A673 (cell line): ENCODE measurements around the gene ADD3. TPM values are rescaled to one million over a fixed set of nuclear protein-coding genes. Genes with fewer than 3 reads are reported as not detected.

Experiments
- BruUV-seq: library from RNA; stranded (reverse); fragments of 400-500 nt; replicated peaks from 2 replicates; lab custom pipeline; 2021; lab: Mats Ljungman, UMichigan
- CTCF ChIA-PET: fragments of 300-600 bp; sonication (Branson Sonifier 250); formaldehyde crosslinking; loops from one replicate; lab custom pipeline; 2022; ENCODE audit warnings: antibody characterized with exemption; lab: Charles Lee
- POLR2A ChIA-PET: fragments of 300-600 bp; sonication (Branson Sonifier 250); formaldehyde crosslinking; loops from one replicate; lab custom pipeline; 2022; ENCODE audit warnings: antibody characterized with exemption; ENCODE audit not compliant: low non-redundant PET; lab: Charles Lee
- DNase-seq: peaks from one replicate; pipeline ENCODE4 v3.0.0-alpha.2; 2015; ENCODE audit warnings: low spot score
- H3K27ac ChIP-seq: fragments of 200-600 bp; sonication (generic); 2 replicates; pipeline ENCODE4 v1.5.1; 2016; ENCODE audit warnings: mixed run types, low read depth, mild to moderate bottlenecking, mixed read lengths, antibody characterized with exemption, low read length; ENCODE audit not compliant: poor library complexity, severe bottlenecking
- H3K27me3 ChIP-seq: fragments of 200-600 bp; sonication (generic); replicated peaks from 2 replicates; pipeline ENCODE4 v1.6.1; 2017; ENCODE audit warnings: mixed run types, low read depth, mild to moderate bottlenecking, mixed read lengths, antibody characterized with exemption, low read length; ENCODE audit not compliant: insufficient read depth, poor library complexity
- H3K36me3 ChIP-seq: fragments of 200-600 bp; sonication (generic); 2 replicates; pipeline ENCODE4 v1.6.1; 2016; ENCODE audit warnings: mixed run types, mild to moderate bottlenecking, mixed read lengths, antibody characterized with exemption, low read length; ENCODE audit not compliant: insufficient read depth, poor library complexity, severe bottlenecking
- H3K4me1 ChIP-seq: fragments of 200-600 bp; sonication (generic); 2 replicates; pipeline ENCODE4 v1.6.1; 2017; ENCODE audit warnings: mixed run types, mild to moderate bottlenecking, mixed read lengths, antibody characterized with exemption, low read length; ENCODE audit not compliant: insufficient read depth, poor library complexity, severe bottlenecking
- H3K4me3 ChIP-seq: fragments of 200-600 bp; sonication (generic); 2 replicates; pipeline ENCODE4 v1.5.1; 2016; ENCODE audit warnings: low read depth, mixed run types, mild to moderate bottlenecking, mixed read lengths, low read length; ENCODE audit not compliant: poor library complexity, severe bottlenecking
- H3K9me3 ChIP-seq: fragments of 200-600 bp; sonication (generic); 2 replicates; pipeline ENCODE4 v1.6.1; 2016; ENCODE audit warnings: mixed run types, low read depth, mild to moderate bottlenecking, mixed read lengths, antibody characterized with exemption, low read length; ENCODE audit not compliant: poor library complexity, severe bottlenecking
- EZH2 ChIP-seq: fragments of 200-600 bp; sonication (generic); IDR thresholded peaks from 2 replicates; pipeline ENCODE4 v1.6.1; 2017; ENCODE audit warnings: borderline replicate concordance, low read depth, mild to moderate bottlenecking, mixed read lengths, antibody characterized with exemption, low read length; ENCODE audit not compliant: poor library complexity, severe bottlenecking
- intact Hi-C: fragments of 100-400 bp; cut with micrococcal nuclease; formaldehyde crosslinking; loops from one replicate; pipeline ENCODE4 v1.10.0; 2022; ENCODE audit not compliant: unreplicated experiment
- total RNA-seq: library from RNA; stranded (reverse); gene quantifications from 2 replicates; pipeline ENCODE4 v1.2.3, GENCODE V29; 2021
- TF ChIP-seq, protein P1 (sequence below): fragments of 300-800, 200-600 bp; sonication (generic); conservative IDR thresholded peaks from 2 replicates; pipeline ENCODE4 v1.5.1; 2017; ENCODE audit warnings: low read depth, mild to moderate bottlenecking, antibody characterized with exemption, low read length, moderate library complexity, mixed read lengths

The ADD3 gene
- total RNA-seq, 1 experiment from 2014 or later = 82.9 TPM

DNA sequence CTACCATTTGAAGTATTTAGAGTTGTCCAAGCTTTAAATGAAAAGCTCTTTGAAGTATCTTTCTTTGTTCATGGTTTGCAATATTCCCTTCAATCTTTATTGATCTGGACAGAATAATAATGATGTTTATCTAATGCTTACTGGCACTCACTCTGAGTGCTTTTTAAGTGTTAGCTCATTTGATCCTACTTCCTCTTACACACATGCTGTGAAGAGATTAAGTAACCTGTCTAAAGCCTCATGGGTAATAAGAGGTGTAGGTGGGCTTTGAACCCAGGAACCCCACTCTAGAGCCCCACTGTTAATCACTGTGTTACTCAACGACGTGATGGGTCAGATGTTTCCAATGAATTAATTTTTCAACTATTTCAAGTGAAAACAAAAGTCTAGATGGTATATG, 31.1 kb upstream of the ADD3 start:
- no peaks in the 10 kb centered on the region for H3K36me3 ChIP-seq
- H3K9me3 ChIP-seq = no peaks in the 10 kb centered on the region
- no peaks in the 10 kb centered on the region for H3K27me3 ChIP-seq
- TF ChIP-seq, protein P1, sequence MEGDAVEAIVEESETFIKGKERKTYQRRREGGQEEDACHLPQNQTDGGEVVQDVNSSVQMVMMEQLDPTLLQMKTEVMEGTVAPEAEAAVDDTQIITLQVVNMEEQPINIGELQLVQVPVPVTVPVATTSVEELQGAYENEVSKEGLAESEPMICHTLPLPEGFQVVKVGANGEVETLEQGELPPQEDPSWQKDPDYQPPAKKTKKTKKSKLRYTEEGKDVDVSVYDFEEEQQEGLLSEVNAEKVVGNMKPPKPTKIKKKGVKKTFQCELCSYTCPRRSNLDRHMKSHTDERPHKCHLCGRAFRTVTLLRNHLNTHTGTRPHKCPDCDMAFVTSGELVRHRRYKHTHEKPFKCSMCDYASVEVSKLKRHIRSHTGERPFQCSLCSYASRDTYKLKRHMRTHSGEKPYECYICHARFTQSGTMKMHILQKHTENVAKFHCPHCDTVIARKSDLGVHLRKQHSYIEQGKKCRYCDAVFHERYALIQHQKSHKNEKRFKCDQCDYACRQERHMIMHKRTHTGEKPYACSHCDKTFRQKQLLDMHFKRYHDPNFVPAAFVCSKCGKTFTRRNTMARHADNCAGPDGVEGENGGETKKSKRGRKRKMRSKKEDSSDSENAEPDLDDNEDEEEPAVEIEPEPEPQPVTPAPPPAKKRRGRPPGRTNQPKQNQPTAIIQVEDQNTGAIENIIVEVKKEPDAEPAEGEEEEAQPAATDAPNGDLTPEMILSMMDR = no peak
- TF ChIP-seq EZH2 = no peak
- no peak for DNase-seq
- CTCF ChIA-PET = no interaction called here
- H3K27ac ChIP-seq = no peak overlapping the region
- H3K4me1 ChIP-seq = peaks cover 12% of the 10 kb centered on the region
- intact Hi-C loops = loop anchor here (10.0 kb wide), 1 partner anchor 298 kb away; no protein-coding TSS in a partner anchor
- H3K4me3 ChIP-seq = no peak overlapping the region
- BruUV-seq = no TSS peak
- POLR2A ChIA-PET = no interaction called here

DNA sequence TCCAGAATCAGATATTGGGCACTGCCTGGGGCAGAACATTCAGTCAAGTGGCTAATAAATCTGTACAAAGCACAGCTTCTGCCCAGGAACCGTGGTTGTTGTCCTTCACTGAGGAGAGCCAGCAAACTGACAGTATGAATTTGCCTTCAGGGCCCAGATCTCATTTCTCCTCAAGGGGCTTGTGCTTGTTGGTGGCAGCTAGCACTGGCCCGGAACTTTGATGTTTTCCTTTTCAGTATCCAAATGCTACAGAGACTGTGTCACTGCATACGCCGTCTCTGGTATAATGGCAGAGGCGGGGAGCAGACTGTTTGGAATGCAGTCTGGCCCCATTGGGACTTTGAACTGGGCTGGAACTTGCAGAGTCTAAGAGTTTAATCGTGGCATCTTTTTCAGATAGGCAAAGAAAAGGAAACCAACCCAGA, 30.4 kb upstream of the ADD3 start:
- ChIA-PET CTCF (interaction anchor here (1.4 kb wide), 1 partner anchor 93 kb away, joined by 3 read pairs; no protein-coding TSS in a partner anchor), POLR2A (no interaction called here)
- Histone ChIP-seq H3K9me3 (no peaks in the 10 kb centered on the region), H3K27me3 (no peaks in the 10 kb centered on the region), H3K27ac (no peak overlapping the region), H3K36me3 (no peaks in the 10 kb centered on the region), H3K4me3 (no peak overlapping the region), H3K4me1 (peaks cover 12% of the 10 kb centered on the region)
- intact Hi-C loops = loop anchor here (10.0 kb wide), 1 partner anchor 297 kb away; no protein-coding TSS in a partner anchor
- TF ChIP-seq, protein P1 = no peak
- no peak for TF ChIP-seq EZH2
- no TSS peak for BruUV-seq
- peak; percentile 31 for DNase-seq

DNA sequence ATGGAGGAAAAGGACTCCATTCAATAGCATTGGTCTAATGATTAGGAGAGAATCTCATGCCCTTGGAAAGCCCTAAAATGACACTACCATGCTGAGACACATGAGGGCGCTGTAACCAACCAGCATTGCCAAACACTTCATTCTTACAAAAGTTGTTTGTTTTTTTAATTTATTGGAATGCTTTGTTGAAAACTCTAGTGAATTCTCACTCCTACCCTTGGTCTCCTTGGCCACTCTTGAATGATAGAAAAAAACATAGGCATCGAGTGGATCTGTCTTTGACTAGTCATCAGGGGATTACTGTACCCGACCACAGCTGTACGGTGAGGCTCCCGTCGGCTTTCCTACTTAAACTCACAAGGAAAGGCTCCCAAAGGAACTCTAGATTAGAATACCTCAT, 29.3 kb upstream of the ADD3 start:
- POLR2A ChIA-PET = interaction anchor here (0.6 kb wide), 1 partner anchor 249 kb away, joined by 8 read pairs; no protein-coding TSS in a partner anchor

More for the DNA sequence above, 29.3 kb upstream of the ADD3 start:
- Histone ChIP-seq H3K36me3 (no peaks in the 10 kb centered on the region), H3K27me3 (no peaks in the 10 kb centered on the region), H3K27ac (no peak overlapping the region), H3K4me3 (no peak overlapping the region), H3K4me1 (peaks cover 12% of the 10 kb centered on the region), H3K9me3 (no peaks in the 10 kb centered on the region)
- DNase-seq = peak; percentile 72
- BruUV-seq = no TSS peak
- TF ChIP-seq EZH2 = no peak
- TF ChIP-seq, protein P1 = peak; percentile 93
- CTCF ChIA-PET = interaction anchor here (1.0 to 1.4 kb wide), 2 partner anchors 20 to 94 kb away, joined by 3 read pairs; no protein-coding TSS in a partner anchor
- intact Hi-C loops = loop anchor here (10.0 kb wide), 1 partner anchor 296 kb away; no protein-coding TSS in a partner anchor
